ENCODE data around the gene DCAF7.

GRCh38 chr17:63505341-63505740 lies 44.9 kb upstream of the DCAF7 start:
- TF ChIP-seq CTCF (IDR thresholded peaks at IDR 0.05; ENCODE audit: low read depth, low read length) (no peak), MAX (IDR thresholded peaks at IDR 0.05; ENCODE audit: low read depth, low read length) (no peak), POLR2A (IDR thresholded peaks at IDR 0.05; ENCODE audit: extremely low read depth, insufficient read length) (no peak), MYC (IDR thresholded peaks at IDR 0.05; ENCODE audit: low read depth, low read length) (no peak)
